ENCODE data around the gene POMZP3.
"Not testable (repeated sequence)": the region's sequence is repeated elsewhere in the genome, so short reads cannot be mapped to it uniquely, and the experiment has no call there.

DNA sequence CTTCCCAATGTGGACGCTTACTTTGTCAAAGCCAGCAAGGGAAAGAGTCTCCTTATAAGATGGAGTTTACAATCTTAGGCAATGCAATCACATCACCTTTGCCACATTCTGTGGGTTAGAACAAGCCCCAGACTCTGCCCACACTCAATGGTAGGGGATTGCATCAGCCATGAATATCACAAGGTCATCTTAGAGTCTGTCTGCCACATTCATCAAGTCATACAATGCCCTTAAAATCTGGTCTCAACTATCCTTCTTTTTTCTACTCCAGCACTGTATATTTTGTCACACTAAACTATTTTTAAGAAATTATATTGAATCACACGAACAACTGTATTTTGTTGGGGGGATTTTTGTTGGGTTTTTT lies 27.0 kb downstream of the POMZP3 start:
- TF ChIP-seq, protein P1, sequence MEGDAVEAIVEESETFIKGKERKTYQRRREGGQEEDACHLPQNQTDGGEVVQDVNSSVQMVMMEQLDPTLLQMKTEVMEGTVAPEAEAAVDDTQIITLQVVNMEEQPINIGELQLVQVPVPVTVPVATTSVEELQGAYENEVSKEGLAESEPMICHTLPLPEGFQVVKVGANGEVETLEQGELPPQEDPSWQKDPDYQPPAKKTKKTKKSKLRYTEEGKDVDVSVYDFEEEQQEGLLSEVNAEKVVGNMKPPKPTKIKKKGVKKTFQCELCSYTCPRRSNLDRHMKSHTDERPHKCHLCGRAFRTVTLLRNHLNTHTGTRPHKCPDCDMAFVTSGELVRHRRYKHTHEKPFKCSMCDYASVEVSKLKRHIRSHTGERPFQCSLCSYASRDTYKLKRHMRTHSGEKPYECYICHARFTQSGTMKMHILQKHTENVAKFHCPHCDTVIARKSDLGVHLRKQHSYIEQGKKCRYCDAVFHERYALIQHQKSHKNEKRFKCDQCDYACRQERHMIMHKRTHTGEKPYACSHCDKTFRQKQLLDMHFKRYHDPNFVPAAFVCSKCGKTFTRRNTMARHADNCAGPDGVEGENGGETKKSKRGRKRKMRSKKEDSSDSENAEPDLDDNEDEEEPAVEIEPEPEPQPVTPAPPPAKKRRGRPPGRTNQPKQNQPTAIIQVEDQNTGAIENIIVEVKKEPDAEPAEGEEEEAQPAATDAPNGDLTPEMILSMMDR (IDR thresholded peaks at IDR 0.05), result not testable (repeated sequence)
- not testable (repeated sequence) for TF ChIP-seq POLR2AphosphoS5 (IDR thresholded peaks at IDR 0.05)

All from suprapubic skin (tissue), 3 donors.